ENCODE measurements around the gene MTA2.

Gene MTA2

DNA sequence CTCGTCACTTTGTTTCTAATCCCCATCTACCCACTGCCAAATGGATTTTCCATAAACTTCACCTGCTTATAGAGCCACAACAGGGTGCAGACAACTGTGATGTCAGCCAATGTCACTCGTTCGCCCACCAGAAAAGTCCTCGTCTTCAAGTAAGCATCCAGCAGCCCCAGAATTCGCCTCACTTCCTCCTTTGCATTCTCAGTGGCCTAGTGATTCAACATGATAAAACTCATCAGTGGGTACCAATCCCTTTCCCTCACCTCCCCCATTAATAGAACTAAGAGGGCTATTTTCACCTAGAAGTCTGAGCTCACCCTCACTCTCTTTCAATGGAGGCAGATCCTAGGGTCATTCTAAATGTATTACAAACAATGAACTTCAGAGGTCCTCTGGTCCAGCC is 30.8 kb downstream of the MTA2 start:
- in situ Hi-C loops (cut with HindIII; ENCODE audit: low sequenced_read_pairs), result loop anchor here (25.0 kb wide), 1 partner anchor 134 kb away; no protein-coding TSS in a partner anchor

DNA sequence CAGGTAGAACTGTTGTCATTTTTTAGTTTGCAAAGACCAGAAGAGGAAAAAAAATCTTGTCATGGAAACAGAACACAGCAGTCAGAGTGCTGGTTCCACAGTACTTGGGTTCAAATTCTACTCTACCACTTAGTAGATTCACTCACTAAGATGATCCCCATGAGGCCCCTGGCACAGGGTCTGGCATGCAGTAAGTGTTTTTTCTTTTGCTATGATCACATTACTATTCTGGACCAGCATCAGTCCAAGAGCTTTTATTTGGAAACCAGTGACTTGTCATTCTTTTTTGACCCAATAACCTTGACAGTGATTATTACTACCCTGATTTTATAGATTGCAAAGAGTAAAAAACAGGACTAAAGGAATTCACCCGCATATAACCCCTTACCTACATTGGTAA is 32.1 kb downstream of the MTA2 start:
- in situ Hi-C loops (cut with HindIII; ENCODE audit: low sequenced_read_pairs), result loop anchor here (25.0 kb wide), 1 partner anchor 132 kb away; no protein-coding TSS in a partner anchor

DNA sequence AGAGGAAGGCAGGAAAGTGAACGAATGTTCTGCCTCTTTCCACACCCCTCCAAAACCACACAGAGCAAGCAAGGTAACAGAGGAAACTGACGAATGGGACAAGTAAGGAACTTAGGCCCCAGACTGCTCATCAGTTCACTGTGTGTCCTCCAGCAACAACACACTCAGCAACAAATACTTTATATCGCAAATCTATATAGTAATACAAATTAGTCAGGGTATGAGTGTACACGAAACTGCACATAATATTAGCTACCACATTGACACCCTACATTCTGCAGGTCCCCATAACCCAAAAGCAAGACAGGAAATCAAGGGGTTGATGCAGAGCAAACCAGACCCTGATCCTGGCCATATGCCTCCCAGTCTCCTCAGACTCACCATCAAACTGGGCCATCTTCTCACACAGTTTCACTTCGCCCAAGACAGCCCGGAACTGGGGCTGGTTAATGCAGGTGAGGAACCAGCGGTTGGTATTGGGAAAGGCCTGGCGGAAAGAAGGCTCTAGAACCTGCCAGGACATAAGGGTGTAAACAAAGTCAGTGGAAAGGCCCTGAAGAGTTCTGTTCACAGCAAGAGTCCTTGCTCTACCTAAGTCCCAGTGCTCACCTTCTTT is 34.5 kb downstream of the MTA2 start:
- in situ Hi-C loops (cut with HindIII; ENCODE audit: low sequenced_read_pairs), result loop anchor here (25.0 kb wide), 1 partner anchor 130 kb away; no protein-coding TSS in a partner anchor

- in situ Hi-C loops (cut with HindIII; ENCODE audit: low sequenced_read_pairs), result loop anchor here (25.0 kb wide), 1 partner anchor 129 kb away; no protein-coding TSS in a partner anchor
Measured at GRCh38 chr11:62566247-62566646, 35.4 kb downstream of the MTA2 start.

- in situ Hi-C loops (cut with HindIII; ENCODE audit: low sequenced_read_pairs), result loop anchor here (25.0 kb wide), 1 partner anchor 128 kb away; no protein-coding TSS in a partner anchor
Measured at GRCh38 chr11:62565100-62565802, 36.4 kb downstream of the MTA2 start.

DNA sequence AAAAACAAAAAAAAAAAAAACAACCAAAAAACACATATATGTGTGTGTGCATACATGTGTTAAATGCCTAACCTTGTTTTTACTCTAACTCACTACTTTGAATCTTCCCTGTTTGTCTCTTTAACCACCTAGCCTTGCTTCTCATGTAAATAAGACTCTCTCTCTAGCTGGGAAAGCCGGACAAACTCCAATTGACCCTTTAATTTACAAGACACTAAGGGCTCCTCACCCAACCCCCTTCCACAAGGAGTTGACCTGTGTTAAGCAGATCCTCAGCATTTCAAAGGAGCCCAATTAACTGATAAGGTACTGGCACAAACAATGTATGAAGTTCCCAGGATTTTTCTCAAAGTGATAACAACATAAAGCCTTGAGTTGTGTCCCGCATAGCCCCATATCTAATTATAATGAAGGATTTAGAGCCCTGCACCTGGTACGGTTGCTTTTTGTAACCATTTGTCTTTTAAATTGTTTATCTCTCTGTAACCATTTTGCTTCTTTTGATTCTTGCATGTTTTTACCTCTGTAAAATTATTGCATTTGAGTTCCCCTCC is 39.9 kb downstream of the MTA2 start:
- in situ Hi-C loops (cut with HindIII; ENCODE audit: low sequenced_read_pairs), result loop anchor here (25.0 kb wide), 1 partner anchor 124 kb away; no protein-coding TSS in a partner anchor

DNA sequence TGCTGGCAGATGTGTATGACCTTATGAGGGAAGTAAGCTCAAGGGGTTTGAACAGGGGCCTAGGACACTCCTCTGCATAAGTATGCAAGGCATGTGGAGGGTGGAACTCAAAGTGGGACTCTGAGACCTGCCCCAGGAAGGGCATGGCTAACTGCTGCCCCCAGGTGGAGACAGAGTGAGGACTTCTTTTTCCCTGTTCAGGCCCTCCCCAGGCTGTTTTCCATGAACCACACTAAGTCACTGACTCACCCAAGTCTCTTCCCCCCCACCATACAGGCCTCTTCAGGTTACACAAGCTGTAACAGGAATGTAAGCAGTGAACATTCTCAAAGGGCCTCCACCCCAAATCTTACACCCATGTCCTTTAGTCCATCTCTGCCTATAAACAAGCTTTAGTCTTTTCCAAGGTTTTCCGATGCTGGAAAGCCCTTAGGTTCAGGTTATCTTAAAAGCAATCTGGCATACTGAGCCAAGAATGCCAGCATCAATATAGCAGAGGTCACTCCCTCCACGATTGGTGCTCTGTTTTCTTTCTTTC is 41.0 kb downstream of the MTA2 start:
- in situ Hi-C loops (cut with HindIII; ENCODE audit: low sequenced_read_pairs), result loop anchor here (25.0 kb wide), 1 partner anchor 123 kb away; no protein-coding TSS in a partner anchor

GRCh38 chr11:62559626-62560025 is 42.0 kb downstream of the MTA2 start:
- in situ Hi-C loops (cut with HindIII; ENCODE audit: low sequenced_read_pairs), result loop anchor here (25.0 kb wide), 1 partner anchor 122 kb away; no protein-coding TSS in a partner anchor

DNA sequence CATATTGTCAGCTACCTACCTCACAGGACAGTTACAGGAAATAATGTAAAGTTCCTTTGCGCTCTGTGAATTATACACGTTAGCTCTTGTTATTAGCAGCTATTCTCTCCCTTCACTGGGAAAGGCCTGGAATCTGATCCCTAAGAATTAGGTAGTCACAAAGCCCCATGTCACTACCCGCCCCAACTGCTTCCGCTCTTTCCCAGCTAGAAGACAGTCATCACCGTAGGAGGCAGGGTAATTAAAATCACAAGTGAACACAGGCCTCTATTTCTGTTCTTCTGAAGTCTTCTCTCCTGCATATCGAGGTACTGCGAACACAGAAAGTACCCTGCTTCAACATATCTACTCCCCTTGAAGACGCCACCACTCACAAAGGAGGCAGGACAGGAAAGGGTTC is 42.5 kb downstream of the MTA2 start:
- in situ Hi-C loops (cut with HindIII; ENCODE audit: low sequenced_read_pairs), result loop anchor here (25.0 kb wide), 1 partner anchor 122 kb away; no protein-coding TSS in a partner anchor

GRCh38 chr11:62558669-62559068 is 43.0 kb downstream of the MTA2 start:
- in situ Hi-C loops (cut with HindIII; ENCODE audit: low sequenced_read_pairs), result loop anchor here (25.0 kb wide), 1 partner anchor 121 kb away; no protein-coding TSS in a partner anchor

DNA sequence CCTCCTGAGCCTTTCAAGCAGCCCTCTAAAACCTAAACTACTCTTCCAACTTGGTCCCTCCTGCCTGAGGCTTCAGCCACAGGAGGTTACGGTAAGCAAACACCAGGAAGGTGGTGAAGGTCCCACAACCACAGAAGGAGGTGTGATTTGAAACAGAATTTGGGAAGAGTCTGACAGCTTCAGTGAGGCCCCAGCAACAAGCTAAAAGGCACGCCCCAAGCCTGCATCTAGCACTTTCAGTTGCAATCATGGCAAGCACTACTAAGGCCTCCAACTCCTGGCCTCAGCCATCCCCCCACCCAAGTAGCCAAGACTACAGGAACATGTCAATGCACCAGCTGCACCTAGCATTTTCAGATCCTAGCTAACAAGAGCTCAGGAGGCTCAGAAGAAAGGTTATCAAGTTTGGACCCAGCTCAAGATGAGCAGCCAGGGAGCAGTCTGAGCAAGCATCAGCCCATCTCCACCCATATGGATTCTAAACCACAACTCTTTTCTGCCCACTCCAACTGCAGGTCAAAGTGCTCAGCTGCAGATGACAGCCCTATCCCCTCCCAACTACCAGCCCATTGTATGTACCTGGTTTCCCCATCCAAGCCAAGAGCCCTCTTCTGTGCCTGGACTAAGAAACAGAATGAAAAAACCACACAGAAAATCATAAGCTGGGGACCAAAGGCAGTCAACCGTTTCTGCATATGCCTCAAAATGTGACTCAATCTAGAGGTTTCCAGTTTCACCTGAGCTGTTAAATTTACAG is 44.6 kb downstream of the MTA2 start:
- in situ Hi-C loops (cut with HindIII; ENCODE audit: low sequenced_read_pairs), result loop anchor here (25.0 kb wide), 1 partner anchor 120 kb away; no protein-coding TSS in a partner anchor

DNA sequence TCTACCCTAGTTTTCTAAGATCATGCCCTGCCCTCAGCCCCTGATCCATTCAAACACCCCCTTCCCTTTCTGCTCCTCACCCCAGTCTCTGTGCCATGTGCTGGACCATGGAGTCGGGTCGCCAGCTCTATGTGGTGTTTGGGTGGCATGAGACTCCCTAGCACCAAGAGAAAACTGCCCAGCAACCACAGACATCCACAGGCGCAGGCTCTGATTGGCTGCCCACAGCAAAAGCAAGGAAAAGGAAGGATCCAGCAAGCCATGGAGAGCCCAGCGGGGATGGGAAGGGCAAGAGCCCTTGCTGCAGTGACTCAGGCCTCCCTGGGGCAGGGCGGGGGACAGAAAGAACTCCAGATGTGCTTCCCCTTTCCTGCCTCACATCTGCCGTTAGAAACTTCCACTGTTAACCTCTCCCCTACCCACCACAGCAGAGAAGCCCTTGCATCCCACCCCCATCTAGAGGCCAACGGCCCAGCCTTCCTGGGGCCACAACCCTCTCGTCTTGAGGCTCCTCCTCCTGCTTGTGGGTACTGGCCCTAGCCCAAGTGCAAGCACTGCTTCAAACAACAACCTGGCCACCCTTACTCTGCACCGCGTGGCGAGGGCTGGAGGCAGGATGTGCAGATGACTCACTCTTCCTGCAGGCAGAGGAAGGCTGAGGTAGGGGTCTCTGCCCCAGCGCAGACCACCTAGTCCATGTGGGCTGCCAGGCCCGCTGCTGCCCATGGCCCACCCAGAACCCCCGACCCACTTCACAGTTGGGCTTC is 45.4 kb downstream of the MTA2 start:
- in situ Hi-C loops (cut with HindIII; ENCODE audit: low sequenced_read_pairs), result loop anchor here (25.0 kb wide), 1 partner anchor 119 kb away; no protein-coding TSS in a partner anchor

DNA sequence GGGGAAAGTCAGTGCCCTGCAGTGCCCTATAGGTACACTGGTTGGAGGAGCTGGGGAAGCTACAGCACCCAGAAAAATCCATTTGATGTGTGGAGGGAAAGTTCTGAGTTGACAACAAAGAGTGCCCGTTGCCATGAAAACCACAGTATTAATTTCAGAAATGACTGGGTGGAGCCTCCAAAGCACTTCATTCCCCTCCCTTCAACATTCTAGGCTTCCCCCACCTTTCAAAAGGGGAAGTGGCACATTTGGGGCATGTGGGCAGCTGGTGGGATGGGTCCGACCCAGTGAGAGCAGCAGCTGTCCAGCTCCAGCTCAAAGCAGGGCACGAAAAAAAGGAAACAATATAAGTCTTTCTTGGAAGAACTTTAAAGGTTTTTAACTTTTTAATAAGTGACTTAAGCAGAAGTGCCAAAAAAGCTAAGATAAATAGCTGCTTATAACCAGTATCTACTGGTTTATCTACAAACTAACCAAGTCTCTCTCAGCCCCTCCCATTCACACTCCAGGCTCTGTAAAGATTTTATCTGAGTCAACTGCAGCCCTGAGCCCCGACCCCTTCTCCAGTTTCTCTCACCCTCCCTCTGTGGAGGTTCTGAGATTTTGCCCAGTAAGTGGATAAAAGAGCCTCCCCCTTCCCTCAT is 46.1 kb downstream of the MTA2 start:
- in situ Hi-C loops (cut with HindIII; ENCODE audit: low sequenced_read_pairs), result loop anchor here (25.0 kb wide), 1 partner anchor 118 kb away; no protein-coding TSS in a partner anchor

DNA sequence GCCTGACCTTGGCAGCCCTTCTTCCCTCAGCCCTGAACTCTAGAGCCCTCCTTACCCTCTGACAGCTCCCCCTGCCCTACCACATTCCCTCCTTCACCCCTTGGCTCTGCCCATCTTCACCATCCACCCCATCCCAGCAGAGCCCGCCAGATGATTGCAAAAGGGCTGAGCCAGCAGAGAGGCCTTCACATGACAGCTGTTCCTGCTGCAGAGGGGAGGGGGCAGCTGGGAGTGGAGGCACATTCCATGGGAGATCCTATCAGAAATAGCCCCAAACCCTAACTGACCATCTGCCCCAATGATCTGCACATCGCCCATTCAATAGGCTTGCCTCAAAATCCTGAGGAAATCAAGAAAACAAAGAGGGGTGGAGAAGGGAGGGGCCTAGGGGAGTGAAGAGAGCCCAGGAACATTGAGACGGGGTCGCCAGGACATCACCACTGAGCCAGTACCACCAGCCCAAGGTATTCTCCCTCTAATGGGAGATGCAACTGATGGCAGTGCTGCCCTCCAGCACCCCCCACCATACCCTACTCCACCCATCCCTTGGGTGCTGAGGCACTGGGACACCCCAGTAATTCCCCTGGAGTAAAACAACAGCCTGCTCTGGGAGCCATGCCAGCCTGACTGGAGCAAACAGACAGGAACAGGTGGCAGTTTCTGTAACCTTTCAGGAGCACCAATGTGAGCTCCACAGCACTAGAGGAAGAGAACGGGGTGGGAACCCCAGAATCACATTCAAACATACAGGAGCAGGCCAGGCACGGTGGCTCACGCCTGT is 47.1 kb downstream of the MTA2 start:
- in situ Hi-C loops (cut with HindIII; ENCODE audit: low sequenced_read_pairs), result loop anchor here (25.0 kb wide), 1 partner anchor 117 kb away; no protein-coding TSS in a partner anchor

- in situ Hi-C loops (cut with HindIII; ENCODE audit: low sequenced_read_pairs), result loop anchor here (25.0 kb wide), 1 partner anchor 117 kb away; no protein-coding TSS in a partner anchor
Measured at GRCh38 chr11:62553839-62554361, 47.8 kb downstream of the MTA2 start.

DNA sequence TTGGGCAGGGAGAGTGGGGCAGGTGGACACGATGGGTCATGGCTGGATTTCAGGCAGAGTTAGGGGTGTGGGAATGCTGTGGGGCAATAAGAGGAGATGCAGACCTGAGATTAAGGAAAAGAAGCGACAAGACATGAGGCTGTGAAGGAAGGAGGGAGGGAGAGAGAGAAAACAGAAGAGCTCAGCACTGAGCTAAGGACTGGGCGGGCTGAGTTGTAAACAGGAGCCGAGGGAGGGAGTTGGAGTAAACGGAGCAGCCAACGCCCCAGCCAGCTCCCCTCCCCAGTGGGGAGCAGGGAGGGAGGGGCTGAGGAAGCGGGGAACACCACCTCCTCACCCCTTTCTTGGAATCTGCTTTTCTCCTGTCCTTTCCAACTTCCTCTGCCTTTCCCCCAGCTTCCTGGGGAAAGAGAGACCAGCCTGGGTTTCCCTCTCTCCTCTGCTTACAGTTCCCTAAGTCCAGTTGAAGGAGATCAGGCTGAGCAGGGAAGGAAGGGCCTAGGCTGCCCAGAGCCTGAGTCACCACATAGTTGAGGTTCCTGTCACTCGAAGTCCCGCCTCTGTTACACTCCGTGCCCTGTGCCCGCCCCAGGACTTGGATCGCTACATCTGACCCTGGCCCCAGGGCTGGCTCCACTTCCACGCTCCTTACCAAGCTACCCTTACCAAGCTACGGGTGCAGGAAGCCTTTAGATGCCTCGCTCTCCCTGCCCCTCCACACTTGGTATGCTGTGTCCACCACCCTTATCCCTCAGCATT is 48.4 kb downstream of the MTA2 start:
- in situ Hi-C loops (cut with HindIII; ENCODE audit: low sequenced_read_pairs), result loop anchor here (25.0 kb wide), 1 partner anchor 116 kb away; no protein-coding TSS in a partner anchor

GRCh38 chr11:62552485-62553079 is 49.1 kb downstream of the MTA2 start:
- in situ Hi-C loops (cut with HindIII; ENCODE audit: low sequenced_read_pairs), result loop anchor here (25.0 kb wide), 1 partner anchor 115 kb away; no protein-coding TSS in a partner anchor

All from DLD1 (cell line).